K562 (cell line): ENCODE results near the gene ARMC6. TPM values are rescaled to one million over a fixed set of nuclear protein-coding genes. Genes with fewer than 3 reads are reported as not detected.

Experiments used
- BCL6 ChIP-seq: fragments of 250-450 bp; sonication (Bioruptor Pico); IDR thresholded peaks from 2 replicates; pipeline ENCODE4 v1.4.0; 2020
- CREM ChIP-seq: IDR thresholded peaks from 2 replicates; pipeline ENCODE4 v1.6.1; 2014; ENCODE audit warnings: antibody characterized with exemption, low read depth
- CTBP1 ChIP-seq: fragments of 450-650 bp; IDR thresholded peaks from 2 replicates; pipeline ENCODE4 v1.6.1; 2016; ENCODE audit warnings: borderline replicate concordance
- DMBX1 ChIP-seq: fragments of 250-450 bp; sonication (Bioruptor Pico); IDR thresholded peaks from 2 replicates; pipeline ENCODE4 v1.8.0; 2022; ENCODE audit warnings: inconsistent platforms, mild to moderate bottlenecking, moderate library complexity, borderline replicate concordance
- ETS2 ChIP-seq: IDR thresholded peaks from 2 replicates; pipeline ENCODE4 v1.6.1; 2016; ENCODE audit warnings: borderline replicate concordance, missing genetic modification characterization, mild to moderate bottlenecking, moderate library complexity, missing compliant biosample characterization; ENCODE audit not compliant: poor library complexity, severe bottlenecking
- ETV1 ChIP-seq: fragments of 450-650 bp; conservative IDR thresholded peaks from 2 replicates; pipeline ENCODE4 v1.6.1; 2016; ENCODE audit warnings: missing genetic modification characterization, control low read depth, low read depth, missing compliant biosample characterization
- KAT8 ChIP-seq: fragments of 450-650 bp; IDR thresholded peaks from 2 replicates; pipeline ENCODE4 v1.6.1; 2016; ENCODE audit warnings: low read depth, mild to moderate bottlenecking
- POLR3A ChIP-seq: IDR thresholded peaks from 2 replicates; pipeline ENCODE4 v1.6.1; 2011; ENCODE audit warnings: borderline replicate concordance, mild to moderate bottlenecking, moderate library complexity; ENCODE audit not compliant: insufficient read length, insufficient read depth; ENCODE audit errors: extremely low read depth
- PRPF4 ChIP-seq: fragments of 200-400 bp; formaldehyde crosslinking; IDR thresholded peaks from one replicate; pipeline ENCODE4 v1.6.1; 2017; ENCODE audit warnings: low read length, low read depth, mild to moderate bottlenecking; ENCODE audit not compliant: insufficient read depth, poor library complexity, severe bottlenecking
- STAT5B ChIP-seq: fragments of 250-450 bp; sonication (Bioruptor Pico); IDR thresholded peaks from 2 replicates; pipeline ENCODE4 v1.8.0; 2021; ENCODE audit warnings: mild to moderate bottlenecking, inconsistent platforms
- TBP ChIP-seq: optimal IDR thresholded peaks from 2 replicates; pipeline ENCODE3; 2011; ENCODE audit warnings: low read depth, low read length, improper control_type of control experiment
- TOE1 ChIP-seq, 2 experiments: fragments of 450-650 bp in 1 of 2; sonication (generic) in 1 of 2; formaldehyde crosslinking in 1 of 2; IDR thresholded peaks; 2 replicates each; pipeline versions ENCODE4 v1.7.1 to v1.8.0; 2016 to 2022; ENCODE audit warnings: borderline replicate concordance in 2 of 2, mild to moderate bottlenecking in 2 of 2, antibody characterized with exemption in 1 of 2, inconsistent platforms in 1 of 2, low read depth in 1 of 2, missing genetic modification reagents in 1 of 2, moderate library complexity in 1 of 2
- XRCC3 ChIP-seq: fragments of 450-650 bp; IDR thresholded peaks from 2 replicates; pipeline ENCODE4 v1.6.1; 2017; ENCODE audit warnings: mild to moderate bottlenecking, moderate library complexity
- ZBTB49 ChIP-seq: sonication (generic); formaldehyde crosslinking; IDR thresholded peaks from 2 replicates; pipeline ENCODE4 v1.8.0; 2022; ENCODE audit warnings: missing genetic modification reagents, mild to moderate bottlenecking, borderline replicate concordance
- ZNF253 ChIP-seq: fragments of 250-450 bp; sonication (Bioruptor Pico); conservative IDR thresholded peaks from 2 replicates; pipeline ENCODE4 v1.6.1; 2021; ENCODE audit warnings: mild to moderate bottlenecking
- ZNF324 ChIP-seq: fragments of 250-450 bp; sonication (Bioruptor Pico); IDR thresholded peaks from 2 replicates; pipeline ENCODE4 v1.4.0; 2020; ENCODE audit warnings: mild to moderate bottlenecking
- ZNF431 ChIP-seq: sonication (generic); formaldehyde crosslinking; IDR thresholded peaks from 2 replicates; pipeline ENCODE4 v1.8.0; 2022; ENCODE audit warnings: mild to moderate bottlenecking, missing genetic modification reagents
- ZNF57 ChIP-seq: fragments of 450-650 bp; formaldehyde crosslinking; IDR thresholded peaks from 2 replicates; pipeline ENCODE4 v1.4.0; 2020; ENCODE audit warnings: mild to moderate bottlenecking, moderate library complexity
- ZNF695 ChIP-seq: fragments of 450-650 bp; formaldehyde crosslinking; IDR thresholded peaks from 2 replicates; pipeline ENCODE4 v1.4.0; 2020; ENCODE audit warnings: mild to moderate bottlenecking, moderate library complexity
- ZNF778 ChIP-seq: fragments of 450-650 bp; formaldehyde crosslinking; IDR thresholded peaks from 2 replicates; pipeline ENCODE4 v1.4.0; 2020; ENCODE audit warnings: mild to moderate bottlenecking, moderate library complexity
- ZNF780A ChIP-seq: fragments of 250-450 bp; sonication (Bioruptor Pico); IDR thresholded peaks from 2 replicates; pipeline ENCODE4 v1.5.0; 2021; ENCODE audit warnings: mild to moderate bottlenecking
- polyA plus RNA-seq, 8 experiments: library from polyadenylated mRNA; depleted of rRNA in 4 of 8; stranded (reverse) in 5 of 8; unstranded in 3 of 8; fragments of >200 nt; fragmentation: Nextera tagmentation in 2 of 8; fragmentation: Illumina TruSeq in 1 of 8; extraction: Ambion mirVana in 2 of 8; extraction: Trizol in 1 of 8; gene quantifications; 2 replicates each; pipeline versions ENCODE4 v1.2.1 to v1.2.3, GENCODE V29; 2011 to 2014; ENCODE audit warnings: inconsistent platforms in 1 of 8, missing spikeins in 1 of 8
- total RNA-seq, 7 experiments: library from RNA; depleted of rRNA in 6 of 7; stranded (reverse); fragments of >200 nt in 6 of 7; fragmentation: Illumina TruSeq in 2 of 7; extraction: Trizol in 2 of 7; gene quantifications; 2 replicates each; pipeline versions ENCODE4 v1.2.1 to v1.2.3, GENCODE V29; 2011 to 2021; ENCODE audit warnings: low replicate concordance in 1 of 7
- TF ChIP-seq, protein P1 (sequence below): IDR thresholded peaks from 2 replicates; pipeline ENCODE4 v1.6.1; 2011; ENCODE audit not compliant: insufficient read length; ENCODE audit errors: extremely low read depth
- TF ChIP-seq, protein P2 (sequence below), 2 experiments: fragments of 450-650 bp in 1 of 2; sonication (generic) in 1 of 2; formaldehyde crosslinking; conservative IDR thresholded peaks; 2 replicates each; pipeline versions ENCODE4 v1.4.0 to v1.8.1; 2020 to 2022; ENCODE audit warnings: mild to moderate bottlenecking in 1 of 2, missing genetic modification reagents in 1 of 2
- TF ChIP-seq, protein P3 (sequence below): fragments of 250-450 bp; sonication (Bioruptor Pico); IDR thresholded peaks from 2 replicates; pipeline ENCODE4 v1.8.0; 2021; ENCODE audit warnings: borderline replicate concordance, mild to moderate bottlenecking, moderate library complexity; ENCODE audit not compliant: poor library complexity, severe bottlenecking

The ARMC6 gene
- total and polyA plus RNA-seq, 9 of the 15 experiments (the other 6 are each of a cell fraction or from before 2014, with no cell fraction given) = 2.1 to 93.4 (median 63.6) TPM

- TF ChIP-seq, protein P1, sequence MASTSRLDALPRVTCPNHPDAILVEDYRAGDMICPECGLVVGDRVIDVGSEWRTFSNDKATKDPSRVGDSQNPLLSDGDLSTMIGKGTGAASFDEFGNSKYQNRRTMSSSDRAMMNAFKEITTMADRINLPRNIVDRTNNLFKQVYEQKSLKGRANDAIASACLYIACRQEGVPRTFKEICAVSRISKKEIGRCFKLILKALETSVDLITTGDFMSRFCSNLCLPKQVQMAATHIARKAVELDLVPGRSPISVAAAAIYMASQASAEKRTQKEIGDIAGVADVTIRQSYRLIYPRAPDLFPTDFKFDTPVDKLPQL = no peak
- TF ChIP-seq TOE1 (IDR thresholded peaks at IDR 0.05; ENCODE audit: borderline replicate concordance) = 0 out of 2 replicates have a peak, but pooled peaks have one; percentile 74
- no peak for TF ChIP-seq TOE1 (CRISPR knock-in tag; IDR thresholded peaks at IDR 0.05; ENCODE audit: borderline replicate concordance, low read depth)
- TF ChIP-seq ZNF778 (CRISPR knock-in tag) = no peak
- no peak for TF ChIP-seq ZNF324 (CRISPR knock-in tag)
- TF ChIP-seq ZNF57 (CRISPR knock-in tag) = no peak
- TF ChIP-seq BCL6 = no peak
- TF ChIP-seq CTBP1 = peak; percentile 44; the same call in 1 of the 2 replicates
- TF ChIP-seq ETV1 (tag) = no peak
- TF ChIP-seq STAT5B (CRISPR knock-in tag) = no peak
- TF ChIP-seq CREM = peak; percentile 63
- no peak for TF ChIP-seq ZNF253 (CRISPR knock-in tag)
- no peak for TF ChIP-seq PRPF4
- peak; percentile 39 for TF ChIP-seq TBP
- TF ChIP-seq ZNF695 (CRISPR knock-in tag) = no peak
- no peak for TF ChIP-seq ZBTB49 (CRISPR knock-in tag)
- TF ChIP-seq, protein P2, sequence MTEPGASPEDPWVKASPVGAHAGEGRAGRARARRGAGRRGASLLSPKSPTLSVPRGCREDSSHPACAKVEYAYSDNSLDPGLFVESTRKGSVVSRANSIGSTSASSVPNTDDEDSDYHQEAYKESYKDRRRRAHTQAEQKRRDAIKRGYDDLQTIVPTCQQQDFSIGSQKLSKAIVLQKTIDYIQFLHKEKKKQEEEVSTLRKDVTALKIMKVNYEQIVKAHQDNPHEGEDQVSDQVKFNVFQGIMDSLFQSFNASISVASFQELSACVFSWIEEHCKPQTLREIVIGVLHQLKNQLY (CRISPR knock-in tag; conservative IDR thresholded peaks at IDR 0.05) = no peak
- TF ChIP-seq, protein P3, sequence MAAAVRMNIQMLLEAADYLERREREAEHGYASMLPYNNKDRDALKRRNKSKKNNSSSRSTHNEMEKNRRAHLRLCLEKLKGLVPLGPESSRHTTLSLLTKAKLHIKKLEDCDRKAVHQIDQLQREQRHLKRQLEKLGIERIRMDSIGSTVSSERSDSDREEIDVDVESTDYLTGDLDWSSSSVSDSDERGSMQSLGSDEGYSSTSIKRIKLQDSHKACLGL (CRISPR knock-in tag) = peak; percentile 39
- no peak for TF ChIP-seq POLR3A
- TF ChIP-seq ZNF431 (CRISPR knock-in tag) = no peak
- no peak for TF ChIP-seq KAT8
- no peak for TF ChIP-seq ETS2
- no peak for TF ChIP-seq ZNF780A (CRISPR knock-in tag)
- no peak for TF ChIP-seq XRCC3
- TF ChIP-seq DMBX1 (CRISPR knock-in tag) = no peak
Observed at GRCh38 chr19:19034204-19034624, 811 bp downstream of the ARMC6 start (continued).
